Fibroblast of lung (primary cell): ENCODE results near the gene RFX8. TPM values are rescaled to one million over a fixed set of nuclear protein-coding genes. Genes with fewer than 3 reads are reported as not detected.
A peak's percentile ranks its signal among the peaks of the same experiment; 100 is the strongest.

Experiments used
- DNase-seq, 2 donors: peaks; one replicate each; pipeline versions ENCODE4 v3.0.0 to v3.0.0-alpha.2; 2010; ENCODE audit warnings: low read depth in 2 of 2
- H2AFZ ChIP-seq: 2 replicates; pipeline ENCODE4 v1.5.1; 2012; ENCODE audit warnings: low read length, control low read depth, inconsistent platforms
- H3K27ac ChIP-seq: 2 replicates; pipeline ENCODE4 v1.5.1; 2011; ENCODE audit warnings: low read length, control low read depth; ENCODE audit not compliant: insufficient read depth
- H3K27me3 ChIP-seq: 2 replicates; pipeline ENCODE4 v1.5.1; 2011; ENCODE audit warnings: mild to moderate bottlenecking, low read length; ENCODE audit not compliant: control insufficient read depth, insufficient read depth
- H3K36me3 ChIP-seq: 2 replicates; pipeline ENCODE4 v1.5.1; 2011; ENCODE audit warnings: low read length; ENCODE audit not compliant: control insufficient read depth, insufficient read depth
- H3K4me1 ChIP-seq: 2 replicates; pipeline ENCODE4 v1.5.1; 2011; ENCODE audit warnings: low read length; ENCODE audit not compliant: control insufficient read depth, insufficient read depth; ENCODE audit errors: extremely low read depth
- H3K4me2 ChIP-seq: 2 replicates; pipeline ENCODE4 v1.5.1; 2011; ENCODE audit warnings: low read length, control low read depth; ENCODE audit not compliant: insufficient read depth; ENCODE audit errors: extremely low read depth
- H3K4me3 ChIP-seq, 4 experiments: fragments of 200-600 bp in 1 of 4; sonication (generic) in 1 of 4; replicated peaks in 1 of 4; 2 replicates each; pipeline ENCODE4 v1.5.1; 2011 to 2016; ENCODE audit warnings: low read length in 4 of 4, low read depth in 3 of 4, mild to moderate bottlenecking in 3 of 4, control low read depth in 2 of 4, inconsistent platforms in 1 of 4, mixed read lengths in 1 of 4; ENCODE audit not compliant: insufficient read depth in 1 of 4; ENCODE audit errors: control extremely low read depth in 1 of 4
- H3K79me2 ChIP-seq: 2 replicates; pipeline ENCODE4 v1.5.1; 2012; ENCODE audit warnings: mild to moderate bottlenecking, low read length, inconsistent platforms; ENCODE audit not compliant: control insufficient read depth, insufficient read depth
- H3K9ac ChIP-seq: 2 replicates; pipeline ENCODE4 v1.5.1; 2011; ENCODE audit warnings: mild to moderate bottlenecking, low read length, control low read depth; ENCODE audit not compliant: insufficient read depth
- H3K9me3 ChIP-seq: 2 replicates; pipeline ENCODE4 v1.5.1; 2012; ENCODE audit warnings: low read depth, low read length; ENCODE audit not compliant: control insufficient read depth, insufficient read depth
- H4K20me1 ChIP-seq: 2 replicates; pipeline ENCODE4 v1.5.1; 2011; ENCODE audit warnings: low read length; ENCODE audit not compliant: control insufficient read depth, insufficient read depth; ENCODE audit errors: extremely low read depth
- CTCF ChIP-seq, 2 donors: IDR thresholded peaks in 1 of 2; conservative IDR thresholded peaks in 1 of 2; 1 replicate in 1 of 2; 2 replicates in 1 of 2; pipeline ENCODE4 v1.5.1; 2011 to 2012; ENCODE audit warnings: low read length in 2 of 2, control low read depth in 1 of 2, inconsistent platforms in 1 of 2, low read depth in 1 of 2, mild to moderate bottlenecking in 1 of 2
- EZH2 ChIP-seq: IDR thresholded peaks from 2 replicates; pipeline ENCODE4 v1.5.1; 2012; ENCODE audit warnings: low read length, control low read depth, mild to moderate bottlenecking; ENCODE audit errors: missing control alignments
- polyA plus RNA-seq, 2 donors: library from polyadenylated mRNA; depleted of rRNA in 1 of 2; stranded (reverse) in 1 of 2; unstranded in 1 of 2; fragments of >200 nt; gene quantifications; 2 replicates each; pipeline ENCODE4 v1.2.1, GENCODE V29; 2011 to 2012; ENCODE audit warnings: missing spikeins in 1 of 2
- total RNA-seq: library from RNA; depleted of rRNA; stranded (reverse); fragments of >200 nt; gene quantifications from 2 replicates; pipeline ENCODE4 v1.2.1, GENCODE V29; 2014

Gene RFX8
- total and polyA plus RNA-seq, 2 donors (not counting 1 experiment from before 2014, with no cell fraction given), result 4.3 to 12.4 TPM

- Histone ChIP-seq H4K20me1 (no peaks in the 10 kb centered on the region), H3K4me3 (no peak overlapping the region), H3K9me3 (no peaks in the 10 kb centered on the region), H3K27me3 (no peaks in the 10 kb centered on the region), H2AFZ (no peak overlapping the region), H3K27ac (no peak overlapping the region), H3K4me1 (peaks cover 6% of the 10 kb centered on the region), H3K4me2 (no peak overlapping the region), H3K79me2 (peaks cover 6% of the 10 kb centered on the region), H3K36me3 (no peaks in the 10 kb centered on the region), H3K9ac (no peak overlapping the region)
- TF ChIP-seq CTCF (conservative IDR thresholded peaks at IDR 0.05 in 1 of 2, IDR thresholded peaks at IDR 0.05 in 1 of 2; ENCODE audit: low read depth in 1 of 2, low read length in 2 of 2) (no peak), EZH2 (no peak)
- peak; percentile 33 to 69 for DNase-seq
Measured at GRCh38 chr2:101478181-101479001, 3.5 kb upstream of the RFX8 start.

GRCh38 chr2:101477556-101477955, 2.6 kb upstream of the RFX8 start:
- H3K36me3 ChIP-seq, result no peaks in the 10 kb centered on the region
- H3K79me2 ChIP-seq, result peaks cover 15% of the 10 kb centered on the region
- H3K4me3 ChIP-seq, result no peak overlapping the region
- no peak overlapping the region for H3K4me2 ChIP-seq
- H3K9ac ChIP-seq, result no peak overlapping the region
- no peaks in the 10 kb centered on the region for H4K20me1 ChIP-seq
- no peak overlapping the region for H2AFZ ChIP-seq
- peaks cover 11% of the 10 kb centered on the region for H3K4me1 ChIP-seq
- no peaks in the 10 kb centered on the region for H3K9me3 ChIP-seq
- DNase-seq, result no peak
- H3K27me3 ChIP-seq, result no peaks in the 10 kb centered on the region
- no peak overlapping the region for H3K27ac ChIP-seq
- TF ChIP-seq EZH2, result no peak
- TF ChIP-seq CTCF (conservative IDR thresholded peaks at IDR 0.05 in 1 of 2, IDR thresholded peaks at IDR 0.05 in 1 of 2; ENCODE audit: low read depth in 1 of 2, low read length in 2 of 2), result no peak

- peaks cover 11% of the 10 kb centered on the region for H3K4me1 ChIP-seq
- H3K27me3 ChIP-seq, result no peaks in the 10 kb centered on the region
- peaks cover 23% of the 10 kb centered on the region for H3K79me2 ChIP-seq
- no peaks in the 10 kb centered on the region for H3K36me3 ChIP-seq
- H4K20me1 ChIP-seq, result no peaks in the 10 kb centered on the region
- H3K9ac ChIP-seq, result no peak overlapping the region
- no peak for DNase-seq
- TF ChIP-seq CTCF (conservative IDR thresholded peaks at IDR 0.05 in 1 of 2, IDR thresholded peaks at IDR 0.05 in 1 of 2; ENCODE audit: low read depth in 1 of 2, low read length in 2 of 2), result no peak
- TF ChIP-seq EZH2, result no peak
- H3K9me3 ChIP-seq, result no peaks in the 10 kb centered on the region
- no peak overlapping the region for H3K4me2 ChIP-seq
- no peak overlapping the region for H2AFZ ChIP-seq
- no peak overlapping the region for H3K27ac ChIP-seq
- H3K4me3 ChIP-seq, result no peak overlapping the region
Measured at GRCh38 chr2:101476605-101477208, 1.8 kb upstream of the RFX8 start.
